ENCODE data around the gene IFIH1.

IFIH1 gene

DNA sequence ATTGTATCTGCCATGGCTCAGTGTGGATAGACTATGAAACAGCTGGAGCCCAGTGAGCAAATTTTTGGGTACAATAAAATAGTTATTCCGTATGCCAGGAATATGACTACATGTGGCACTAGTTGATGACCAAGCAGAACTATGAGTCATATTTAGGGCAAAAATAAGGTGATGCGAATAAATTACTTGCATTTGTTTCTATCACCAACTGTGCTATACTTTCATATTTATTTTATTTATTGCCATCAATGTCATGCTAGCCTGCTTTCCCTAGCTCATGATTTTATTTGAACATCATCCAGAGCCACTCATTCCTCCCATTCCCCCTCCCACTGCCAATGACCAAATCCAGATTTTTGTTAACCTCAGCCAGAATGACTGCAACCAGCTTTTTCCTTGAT lies 61.9 kb downstream of the IFIH1 start:
- no peak for DNase-seq

- DNase-seq = no peak
These were observed 64.1 kb downstream of the IFIH1 start for GRCh38 chr2:162254236-162254871.

DNA sequence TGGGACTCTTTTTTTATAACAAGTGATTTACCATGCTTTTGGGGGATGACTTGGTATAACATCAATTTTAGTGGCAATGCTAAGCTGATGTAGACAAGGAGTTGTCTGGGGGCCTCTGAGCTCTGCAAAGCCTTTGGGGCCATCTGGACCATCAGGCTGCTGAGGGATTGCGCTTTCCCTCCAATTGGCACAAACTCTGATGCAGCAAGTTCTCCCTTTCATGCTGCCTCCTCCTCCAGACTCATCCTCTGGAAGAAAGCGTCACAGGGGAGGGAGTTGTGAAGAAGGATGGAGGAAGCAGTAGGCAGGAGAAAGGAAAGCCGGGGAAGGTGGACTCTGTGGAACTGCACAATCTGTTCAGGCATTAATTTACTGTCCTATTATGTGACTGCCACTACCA lies 65.0 kb downstream of the IFIH1 start:
- no peak for DNase-seq

DNA sequence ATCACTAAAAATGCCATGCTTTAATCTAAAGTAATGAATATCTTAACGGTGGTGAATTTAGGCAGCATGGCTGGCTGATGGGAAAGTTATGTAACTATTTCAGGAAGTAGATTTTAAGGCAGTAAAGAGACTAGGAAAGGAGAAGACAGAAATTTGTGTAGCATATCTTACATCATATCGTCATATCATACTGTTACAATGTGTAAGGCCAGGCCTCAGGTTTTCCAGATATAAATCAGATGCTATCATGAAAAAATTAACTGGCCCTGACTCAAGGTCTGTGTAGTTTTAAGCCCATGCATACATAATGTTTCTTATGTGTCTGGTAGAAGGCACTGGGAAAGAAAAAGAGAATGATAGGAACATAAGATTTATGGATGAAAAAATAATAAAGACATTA lies 66.3 kb downstream of the IFIH1 start:
- DNase-seq = no peak

- DNase-seq = no peak
These were observed 72.7 kb downstream of the IFIH1 start for GRCh38 chr2:162245781-162246180.

DNA sequence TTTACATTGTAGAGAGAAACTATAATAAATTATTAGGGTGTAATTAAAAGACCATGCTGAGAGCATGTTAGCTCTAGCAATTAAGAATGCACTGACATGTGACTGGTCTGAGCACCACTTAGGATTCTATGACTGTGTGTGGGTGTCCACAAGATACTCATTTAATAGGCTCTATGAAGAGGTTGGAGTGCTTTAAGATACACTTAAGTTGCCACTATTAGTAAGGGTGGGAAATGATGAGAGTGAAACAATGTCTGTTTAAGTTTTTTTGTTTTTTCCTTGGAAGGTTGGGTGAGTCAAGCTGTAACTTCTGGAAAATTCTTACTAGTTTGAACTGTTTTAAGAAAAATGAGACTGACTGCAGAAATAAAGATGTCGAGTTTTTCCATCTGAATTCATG lies 73.4 kb downstream of the IFIH1 start:
- no peak for DNase-seq

DNA sequence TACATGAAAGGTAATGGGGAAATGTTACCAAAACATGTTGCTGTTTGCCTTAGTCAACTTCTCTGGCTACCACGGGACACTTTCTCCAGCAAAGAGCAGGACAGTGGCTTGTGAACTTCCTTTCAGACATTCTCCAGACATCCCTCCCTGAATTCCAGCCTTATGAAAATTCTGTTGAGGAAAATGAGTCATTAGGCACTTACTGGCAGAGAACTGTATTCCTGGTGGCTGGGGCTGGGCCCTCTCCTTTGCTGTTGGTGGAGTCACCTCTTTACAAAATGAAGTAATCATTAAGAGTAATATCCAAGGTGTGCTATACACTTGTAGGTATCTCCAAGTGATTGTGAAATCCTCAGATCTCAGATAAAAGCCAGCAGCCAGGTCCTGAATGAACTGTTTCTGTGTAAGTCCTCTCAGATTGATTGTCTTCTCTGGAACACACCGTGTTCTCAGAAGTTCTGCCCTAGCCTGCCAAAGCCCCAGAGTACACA lies 73.9 kb downstream of the IFIH1 start:
- no peak for DNase-seq

- no peak for DNase-seq
These were observed 74.8 kb downstream of the IFIH1 start for GRCh38 chr2:162243715-162244114.

DNA sequence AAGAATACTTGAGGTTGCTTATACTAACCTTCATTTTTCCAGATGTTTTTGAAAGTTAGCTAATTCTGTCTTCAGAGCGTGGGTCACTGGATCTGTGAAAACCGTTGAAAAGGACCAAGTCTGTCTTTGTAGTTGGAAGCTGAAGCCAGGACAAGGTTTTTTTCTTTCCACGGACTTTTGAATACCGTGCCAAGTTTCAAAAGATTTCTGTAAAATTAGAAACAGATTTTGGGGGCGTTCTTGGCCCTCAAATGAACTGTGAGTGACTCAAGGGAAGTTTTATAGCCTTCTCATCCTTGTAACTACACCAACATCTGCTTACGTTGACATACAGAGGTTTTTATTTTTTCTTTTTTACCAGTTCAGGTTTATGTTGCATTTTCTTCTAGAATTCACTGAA lies 75.2 kb downstream of the IFIH1 start, which contains the start of gene FAP:
Gene FAP (minus strand): TSS at position 152 of the 400 bp plus-strand sequence. CDS start 118 bp downstream, at position 34.
- DNase-seq = no peak

GRCh38 chr2:162242586-162243280 lies 75.8 kb downstream of the IFIH1 start:
- no peak for DNase-seq

DNA sequence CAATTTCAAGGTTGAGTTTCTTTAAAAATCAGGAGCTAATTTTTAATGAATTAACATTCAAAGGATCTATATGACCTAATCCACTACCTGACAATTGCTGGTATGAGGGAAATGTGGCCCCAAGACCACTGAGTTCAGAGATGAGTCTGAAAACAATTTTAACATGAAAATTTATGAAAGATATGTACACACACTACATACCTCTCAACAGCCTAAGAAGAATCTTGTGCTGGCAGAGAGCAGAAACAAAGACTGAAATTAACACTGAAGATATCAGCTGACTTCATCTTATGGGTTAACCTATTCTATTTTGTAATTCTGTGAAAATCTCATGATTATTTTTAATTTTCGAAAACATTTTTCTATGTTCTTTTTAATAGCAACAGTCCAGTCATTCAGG lies 76.9 kb downstream of the IFIH1 start:
- no peak for DNase-seq

GRCh38 chr2:162234620-162235462 lies 83.6 kb downstream of the IFIH1 start:
- peak; percentile 61 for DNase-seq

- DNase-seq = no peak
These were observed 85.3 kb downstream of the IFIH1 start for GRCh38 chr2:162233197-162233596.

DNA sequence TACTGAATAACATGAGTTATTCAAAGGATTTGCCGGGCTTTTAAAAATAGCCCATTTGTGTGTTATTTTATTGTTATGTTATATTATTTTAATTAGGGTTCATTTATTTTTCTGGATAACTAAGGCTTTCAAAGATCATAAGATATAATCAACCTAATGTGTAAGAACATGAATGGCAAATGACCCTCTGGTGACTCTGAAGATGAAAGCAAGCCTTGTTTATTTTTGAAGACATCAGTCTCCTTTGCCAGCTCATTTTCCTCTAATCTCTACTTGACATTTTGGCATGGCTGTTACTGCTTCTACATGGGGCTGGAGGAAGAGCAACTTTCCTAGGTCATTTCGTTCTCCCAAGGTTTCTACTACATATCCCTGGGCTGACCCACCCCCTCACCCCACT lies 85.8 kb downstream of the IFIH1 start:
- no peak for DNase-seq

DNA sequence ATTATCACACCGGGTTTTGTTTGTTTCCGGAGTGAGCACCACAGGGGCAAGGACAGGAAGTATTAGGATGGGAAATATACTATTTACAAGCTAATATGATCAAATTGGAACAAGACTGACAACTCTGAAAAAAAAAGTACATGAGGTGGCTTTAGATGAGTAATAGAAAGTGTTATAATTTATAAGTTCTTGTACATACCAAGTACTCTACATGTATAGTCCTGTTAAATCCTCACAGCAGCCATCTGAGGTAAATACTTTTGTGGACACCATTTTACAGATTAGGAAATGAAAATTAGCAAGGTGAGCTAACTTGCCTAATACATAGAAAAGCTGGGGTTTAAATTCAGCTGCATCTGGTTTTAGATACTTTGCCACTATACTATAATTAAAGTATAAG lies 86.5 kb downstream of the IFIH1 start:
- DNase-seq = no peak

DNA sequence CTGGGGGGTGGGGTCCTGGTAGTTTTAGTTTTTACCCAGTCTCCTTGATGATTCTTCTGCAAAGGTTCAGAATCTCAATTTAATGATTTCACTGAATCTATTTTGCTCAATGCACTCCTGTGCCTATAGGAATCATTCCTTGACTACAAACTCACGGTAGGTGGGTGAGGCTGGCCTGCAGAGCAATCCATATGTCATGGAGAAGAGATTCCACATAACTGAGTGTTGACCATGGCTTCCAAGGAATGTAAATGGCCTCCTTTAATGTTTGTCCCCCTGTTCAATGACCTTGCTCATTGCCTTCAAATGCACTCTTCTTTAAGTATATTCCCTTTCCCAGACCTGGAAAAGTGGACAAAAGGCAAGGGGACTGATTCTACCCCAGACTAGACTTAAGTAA lies 87.7 kb downstream of the IFIH1 start:
- DNase-seq = no peak

- no peak for DNase-seq
These were observed 91.6 kb downstream of the IFIH1 start for GRCh38 chr2:162226836-162227235.

GRCh38 chr2:162221064-162221463 lies 97.4 kb downstream of the IFIH1 start:
- DNase-seq = peak; percentile 85

GRCh38 chr2:162220368-162220767 lies 98.1 kb downstream of the IFIH1 start:
- DNase-seq = no peak

DNA sequence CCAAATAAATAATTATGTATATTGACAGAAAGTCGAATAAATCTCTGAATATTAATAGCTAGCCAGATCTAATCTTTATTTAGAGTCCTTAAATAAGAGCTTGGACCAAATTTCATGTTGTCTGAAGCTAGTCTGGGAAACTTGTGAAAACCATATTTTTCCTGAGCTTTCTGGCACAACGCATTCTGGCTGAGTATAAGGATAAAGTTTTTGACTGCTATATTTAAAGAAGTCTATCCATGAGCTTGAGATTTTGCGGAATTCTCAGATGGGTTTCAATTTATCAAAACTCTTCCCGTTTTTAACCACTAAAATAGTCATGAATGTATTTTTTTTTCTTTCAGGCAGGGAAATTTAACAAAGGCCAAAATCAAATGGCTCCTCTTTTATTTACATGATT lies 99.1 kb downstream of the IFIH1 start:
- DNase-seq = no peak

GRCh38 chr2:162217598-162217997 lies 100.9 kb downstream of the IFIH1 start:
- no peak for DNase-seq
